Measurements from ENCODE around the gene NPIPA2.
"Not testable (repeated sequence)": the region's sequence is repeated elsewhere in the genome, so short reads cannot be mapped to it uniquely, and the experiment has no call there.

DNA sequence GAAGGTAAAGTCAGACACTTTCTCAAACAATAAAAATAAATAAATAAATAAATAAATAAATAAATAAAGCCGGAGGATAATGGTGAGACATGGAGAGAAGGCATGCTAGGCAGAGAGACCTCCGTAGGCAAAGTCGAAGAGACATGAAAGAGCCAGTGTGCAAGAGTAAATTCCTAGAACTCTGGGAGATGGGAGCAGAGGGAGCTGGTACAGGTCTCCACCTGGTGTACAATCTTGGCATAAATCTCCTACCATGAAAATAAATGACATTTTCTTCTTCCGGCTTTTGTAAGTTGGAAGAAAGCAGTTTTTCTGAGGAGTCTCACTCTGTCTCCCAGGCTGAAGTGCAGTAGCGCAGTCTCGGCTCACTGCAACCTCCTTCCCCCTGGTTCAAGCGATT lies 40.5 kb upstream of the NPIPA2 start:
- TF ChIP-seq CTCF (IDR thresholded peaks at IDR 0.05 in 2 of 3, conservative IDR thresholded peaks at IDR 0.05 in 1 of 3; ENCODE audit: control insufficient read depth in 2 of 3, extremely low read depth in 1 of 3, insufficient read depth in 1 of 3, low read depth in 3 of 3, low read length in 3 of 3); ZZZ3 (IDR thresholded peaks at IDR 0.05; ENCODE audit: control insufficient read depth, insufficient read length, low read depth); EZH2 (IDR thresholded peaks at IDR 0.05; ENCODE audit: borderline replicate concordance, control insufficient read depth, low read depth, low read length); POLR2AphosphoS2 (IDR thresholded peaks at IDR 0.05; ENCODE audit: low read depth, low read length); POLR2AphosphoS5 (IDR thresholded peaks at IDR 0.05; ENCODE audit: low read length): not testable (repeated sequence)
- TF ChIP-seq, protein P1, sequence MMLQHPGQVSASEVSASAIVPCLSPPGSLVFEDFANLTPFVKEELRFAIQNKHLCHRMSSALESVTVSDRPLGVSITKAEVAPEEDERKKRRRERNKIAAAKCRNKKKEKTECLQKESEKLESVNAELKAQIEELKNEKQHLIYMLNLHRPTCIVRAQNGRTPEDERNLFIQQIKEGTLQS (IDR thresholded peaks at IDR 0.05; ENCODE audit: borderline replicate concordance, extremely low read depth, low read depth, low read length): not testable (repeated sequence)
- TF ChIP-seq, protein P2, sequence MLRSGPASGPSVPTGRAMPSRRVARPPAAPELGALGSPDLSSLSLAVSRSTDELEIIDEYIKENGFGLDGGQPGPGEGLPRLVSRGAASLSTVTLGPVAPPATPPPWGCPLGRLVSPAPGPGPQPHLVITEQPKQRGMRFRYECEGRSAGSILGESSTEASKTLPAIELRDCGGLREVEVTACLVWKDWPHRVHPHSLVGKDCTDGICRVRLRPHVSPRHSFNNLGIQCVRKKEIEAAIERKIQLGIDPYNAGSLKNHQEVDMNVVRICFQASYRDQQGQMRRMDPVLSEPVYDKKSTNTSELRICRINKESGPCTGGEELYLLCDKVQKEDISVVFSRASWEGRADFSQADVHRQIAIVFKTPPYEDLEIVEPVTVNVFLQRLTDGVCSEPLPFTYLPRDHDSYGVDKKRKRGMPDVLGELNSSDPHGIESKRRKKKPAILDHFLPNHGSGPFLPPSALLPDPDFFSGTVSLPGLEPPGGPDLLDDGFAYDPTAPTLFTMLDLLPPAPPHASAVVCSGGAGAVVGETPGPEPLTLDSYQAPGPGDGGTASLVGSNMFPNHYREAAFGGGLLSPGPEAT (IDR thresholded peaks at IDR 0.05; ENCODE audit: low read depth): not testable (repeated sequence)

Measured in GM12878 (cell line).